HEK293 (cell line): Measurements from ENCODE around the gene POLR3E.

ENCODE experiments used
- CTCF ChIA-PET: fragments of 350-600 bp; formaldehyde crosslinking; extraction: SDS; loops from one replicate; lab custom pipeline; 2021; ENCODE audit warnings: antibody characterized with exemption; lab: Yijun Ruan, JAX
- POLR2A ChIA-PET: fragments of 300-600 bp; formaldehyde crosslinking; extraction: SDS; loops from one replicate; lab custom pipeline; 2020; ENCODE audit warnings: antibody characterized with exemption, inconsistent platforms; lab: Yijun Ruan, JAX
- H3K27ac ChIP-seq: fragments of 200-500 bp; sonication (Bioruptor generic); 2 replicates; pipeline ENCODE4 v1.5.1; 2014; ENCODE audit warnings: low read depth, low read length, control low read depth, inconsistent platforms; ENCODE audit errors: extremely low read depth
- H3K36me3 ChIP-seq, 2 experiments: fragments of 200-500 bp in 1 of 2; sonication (Bioruptor generic) in 1 of 2; 1 replicate in 1 of 2; 2 replicates in 1 of 2; pipeline ENCODE4 v1.5.1; 2014 to 2017; ENCODE audit warnings: inconsistent platforms in 2 of 2, low read length in 2 of 2; ENCODE audit not compliant: control insufficient read depth in 2 of 2, insufficient read depth in 1 of 2
- H3K4me1 ChIP-seq: fragments of 200-500 bp; sonication (Bioruptor generic); 2 replicates; pipeline ENCODE4 v1.5.1; 2014; ENCODE audit warnings: mild to moderate bottlenecking, low read length, inconsistent platforms; ENCODE audit not compliant: control insufficient read depth, insufficient read depth
- H3K4me3 ChIP-seq: 2 replicates; pipeline ENCODE4 v1.5.1; 2011; ENCODE audit warnings: low read depth, mild to moderate bottlenecking, control low read depth, low read length, moderate library complexity
- H3K9me3 ChIP-seq: fragments of 200-500 bp; sonication (Bioruptor generic); 2 replicates; pipeline ENCODE4 v1.5.1; 2014; ENCODE audit warnings: low read depth, low read length, inconsistent platforms; ENCODE audit not compliant: control insufficient read depth, insufficient read depth
- FEZF1 ChIP-seq: fragments of 450-650 bp; formaldehyde crosslinking; IDR thresholded peaks from 2 replicates; pipeline ENCODE4 v1.5.1; 2016; ENCODE audit warnings: missing biosample characterization, missing genetic modification characterization
- GLIS1 ChIP-seq: fragments of 450-650 bp; formaldehyde crosslinking; IDR thresholded peaks from 2 replicates; pipeline ENCODE4 v1.5.1; 2016; ENCODE audit warnings: missing biosample characterization, missing genetic modification characterization
- KLF8 ChIP-seq: fragments of 450-650 bp; formaldehyde crosslinking; IDR thresholded peaks from 2 replicates; pipeline ENCODE4 v1.5.1; 2016; ENCODE audit warnings: missing biosample characterization, missing genetic modification characterization
- SP7 ChIP-seq: fragments of 450-650 bp; formaldehyde crosslinking; IDR thresholded peaks from 2 replicates; pipeline ENCODE4 v1.5.1; 2016; ENCODE audit warnings: missing biosample characterization, missing genetic modification characterization
- ZFP69B ChIP-seq: fragments of 450-650 bp; formaldehyde crosslinking; IDR thresholded peaks from 2 replicates; pipeline ENCODE4 v1.5.1; 2016; ENCODE audit warnings: missing biosample characterization, missing genetic modification characterization
- ZNF155 ChIP-seq: fragments of 450-650 bp; formaldehyde crosslinking; IDR thresholded peaks from 2 replicates; pipeline ENCODE4 v1.5.1; 2016; ENCODE audit warnings: missing biosample characterization, missing genetic modification characterization
- ZNF211 ChIP-seq: fragments of 450-650 bp; formaldehyde crosslinking; IDR thresholded peaks from 2 replicates; pipeline ENCODE4 v1.5.1; 2016; ENCODE audit warnings: low read depth, missing biosample characterization, missing genetic modification characterization
- ZNF366 ChIP-seq: fragments of 450-650 bp; formaldehyde crosslinking; conservative IDR thresholded peaks from 2 replicates; pipeline ENCODE4 v1.5.1; 2016; ENCODE audit warnings: missing biosample characterization, missing genetic modification characterization
- ZNF501 ChIP-seq: fragments of 450-650 bp; formaldehyde crosslinking; IDR thresholded peaks from 2 replicates; pipeline ENCODE4 v1.5.1; 2016; ENCODE audit warnings: missing biosample characterization, missing genetic modification characterization
- ZNF624 ChIP-seq: fragments of 450-650 bp; formaldehyde crosslinking; IDR thresholded peaks from 2 replicates; pipeline ENCODE4 v1.5.1; 2017; ENCODE audit warnings: missing biosample characterization, missing genetic modification characterization
- ZNF660 ChIP-seq: fragments of 450-650 bp; IDR thresholded peaks from 2 replicates; pipeline ENCODE4 v1.5.1; 2018; ENCODE audit warnings: missing biosample characterization, mild to moderate bottlenecking, missing genetic modification characterization
- ZNF670 ChIP-seq: fragments of 450-650 bp; formaldehyde crosslinking; IDR thresholded peaks from 2 replicates; pipeline ENCODE4 v1.5.1; 2016; ENCODE audit warnings: missing biosample characterization, missing genetic modification characterization, low read depth
- ZSCAN16 ChIP-seq: fragments of 450-650 bp; formaldehyde crosslinking; IDR thresholded peaks from 2 replicates; pipeline ENCODE4 v1.5.1; 2016; ENCODE audit warnings: missing biosample characterization, missing genetic modification characterization
- TF ChIP-seq, protein P1 (sequence below): fragments of 450-650 bp; formaldehyde crosslinking; IDR thresholded peaks from 2 replicates; pipeline ENCODE4 v1.5.1; 2017; ENCODE audit warnings: missing biosample characterization, missing genetic modification characterization
- TF ChIP-seq, protein P2 (sequence below): fragments of 450-650 bp; formaldehyde crosslinking; IDR thresholded peaks from 2 replicates; pipeline ENCODE4; 2016; ENCODE audit warnings: missing biosample characterization, missing genetic modification characterization
- TF ChIP-seq, protein P3 (sequence below): fragments of 450-650 bp; formaldehyde crosslinking; IDR thresholded peaks from 2 replicates; pipeline ENCODE4 v1.5.1; 2016; ENCODE audit warnings: missing biosample characterization, missing genetic modification characterization
- TF ChIP-seq, protein P4 (sequence below): fragments of 450-650 bp; formaldehyde crosslinking; IDR thresholded peaks from 2 replicates; pipeline ENCODE4 v1.5.1; 2017; ENCODE audit warnings: missing biosample characterization, missing genetic modification characterization
- TF ChIP-seq, protein P5 (sequence below): fragments of 450-650 bp; formaldehyde crosslinking; IDR thresholded peaks from 2 replicates; pipeline ENCODE4 v1.5.1; 2016; ENCODE audit warnings: missing biosample characterization, missing genetic modification characterization
- TF ChIP-seq, protein P6 (sequence below): fragments of 450-650 bp; formaldehyde crosslinking; IDR thresholded peaks from 2 replicates; pipeline ENCODE4 v1.5.1; 2016; ENCODE audit warnings: missing biosample characterization, missing genetic modification characterization, low read depth

Gene POLR3E

DNA sequence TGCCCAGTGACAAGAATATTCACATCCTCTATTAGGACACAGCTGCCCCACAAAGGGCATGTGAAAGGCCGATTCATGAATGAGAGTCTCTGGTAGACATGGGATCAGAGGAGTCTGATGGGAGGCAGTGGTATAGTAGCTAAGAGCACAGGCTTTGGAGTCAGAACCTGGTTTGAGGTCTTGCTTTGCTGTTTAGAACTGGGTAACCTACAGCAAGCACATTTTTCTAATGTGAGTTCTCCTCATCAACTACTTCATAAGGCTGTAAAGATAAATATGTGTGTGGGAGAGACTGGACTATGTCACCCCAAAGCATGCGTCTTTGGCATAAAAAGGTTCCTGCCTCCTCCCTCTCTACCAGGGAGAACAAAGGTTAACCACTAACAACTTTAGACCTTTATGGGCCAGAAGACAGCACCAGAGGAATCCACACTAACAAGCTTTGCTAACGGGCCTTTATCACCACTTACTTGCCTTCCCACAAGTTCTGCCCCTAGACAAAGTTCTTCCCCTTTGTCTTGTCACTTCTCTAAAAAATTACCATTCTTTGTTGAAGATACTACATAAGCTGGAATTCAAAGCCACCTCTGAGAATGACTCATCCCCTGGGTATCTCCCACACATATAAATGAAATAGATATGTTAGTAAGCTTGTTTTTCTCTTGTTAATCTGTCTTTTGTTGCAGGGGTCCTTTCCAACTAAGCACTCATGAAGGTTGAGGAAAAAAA, 56.1 kb downstream of the POLR3E start:
- Histone ChIP-seq H3K4me1 (peaks cover 8% of the 10 kb centered on the region), H3K36me3 (peaks cover 0 to 36% of the 10 kb centered on the region in 2 experiments), H3K9me3 (no peaks in the 10 kb centered on the region), H3K4me3 (no peak overlapping the region), H3K27ac (no peak overlapping the region)
- TF ChIP-seq, protein P1, sequence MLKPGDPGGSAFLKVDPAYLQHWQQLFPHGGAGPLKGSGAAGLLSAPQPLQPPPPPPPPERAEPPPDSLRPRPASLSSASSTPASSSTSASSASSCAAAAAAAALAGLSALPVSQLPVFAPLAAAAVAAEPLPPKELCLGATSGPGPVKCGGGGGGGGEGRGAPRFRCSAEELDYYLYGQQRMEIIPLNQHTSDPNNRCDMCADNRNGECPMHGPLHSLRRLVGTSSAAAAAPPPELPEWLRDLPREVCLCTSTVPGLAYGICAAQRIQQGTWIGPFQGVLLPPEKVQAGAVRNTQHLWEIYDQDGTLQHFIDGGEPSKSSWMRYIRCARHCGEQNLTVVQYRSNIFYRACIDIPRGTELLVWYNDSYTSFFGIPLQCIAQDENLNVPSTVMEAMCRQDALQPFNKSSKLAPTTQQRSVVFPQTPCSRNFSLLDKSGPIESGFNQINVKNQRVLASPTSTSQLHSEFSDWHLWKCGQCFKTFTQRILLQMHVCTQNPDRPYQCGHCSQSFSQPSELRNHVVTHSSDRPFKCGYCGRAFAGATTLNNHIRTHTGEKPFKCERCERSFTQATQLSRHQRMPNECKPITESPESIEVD (tag by site-specific recombination), result peak; percentile 61; the same call in 1 of the 2 replicates
- TF ChIP-seq SP7 (tag by site-specific recombination) (peak; percentile 62), KLF8 (no peak), FEZF1 (peak; percentile 24; the same call in 1 of the 2 replicates), ZNF211 (tag by site-specific recombination) (no peak), ZFP69B (tag by site-specific recombination) (no peak), ZNF660 (tag by site-specific recombination) (no peak), GLIS1 (tag by site-specific recombination) (peak; percentile 43; the same call in 1 of the 2 replicates), ZNF366 (tag by site-specific recombination) (peak; percentile 34; the same call in 1 of the 2 replicates)
- TF ChIP-seq, protein P2, sequence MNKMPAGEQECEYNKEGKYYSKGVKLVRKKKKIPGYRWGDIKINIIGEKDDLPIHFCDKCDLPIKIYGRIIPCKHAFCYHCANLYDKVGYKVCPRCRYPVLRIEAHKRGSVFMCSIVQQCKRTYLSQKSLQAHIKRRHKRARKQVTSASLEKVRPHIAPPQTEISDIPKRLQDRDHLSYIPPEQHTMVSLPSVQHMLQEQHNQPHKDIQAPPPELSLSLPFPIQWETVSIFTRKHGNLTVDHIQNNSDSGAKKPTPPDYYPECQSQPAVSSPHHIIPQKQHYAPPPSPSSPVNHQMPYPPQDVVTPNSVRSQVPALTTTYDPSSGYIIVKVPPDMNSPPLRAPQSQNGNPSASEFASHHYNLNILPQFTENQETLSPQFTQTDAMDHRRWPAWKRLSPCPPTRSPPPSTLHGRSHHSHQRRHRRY (tag by site-specific recombination), result no peak
- TF ChIP-seq, protein P3, sequence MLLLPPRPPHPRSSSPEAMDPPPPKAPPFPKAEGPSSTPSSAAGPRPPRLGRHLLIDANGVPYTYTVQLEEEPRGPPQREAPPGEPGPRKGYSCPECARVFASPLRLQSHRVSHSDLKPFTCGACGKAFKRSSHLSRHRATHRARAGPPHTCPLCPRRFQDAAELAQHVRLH, result no peak
- ChIA-PET POLR2A (interaction anchor here (0.9 to 2.3 kb wide), 2 partner anchors 22 to 45 kb away, joined by 3 to 9 read pairs; partner anchors contain the start of gene CDR2), CTCF (interaction anchor here (0.6 to 1.1 kb wide), 5 partner anchors 23 to 1410 kb away, joined by 3 to 5 read pairs (median 3); no protein-coding TSS in a partner anchor)

DNA sequence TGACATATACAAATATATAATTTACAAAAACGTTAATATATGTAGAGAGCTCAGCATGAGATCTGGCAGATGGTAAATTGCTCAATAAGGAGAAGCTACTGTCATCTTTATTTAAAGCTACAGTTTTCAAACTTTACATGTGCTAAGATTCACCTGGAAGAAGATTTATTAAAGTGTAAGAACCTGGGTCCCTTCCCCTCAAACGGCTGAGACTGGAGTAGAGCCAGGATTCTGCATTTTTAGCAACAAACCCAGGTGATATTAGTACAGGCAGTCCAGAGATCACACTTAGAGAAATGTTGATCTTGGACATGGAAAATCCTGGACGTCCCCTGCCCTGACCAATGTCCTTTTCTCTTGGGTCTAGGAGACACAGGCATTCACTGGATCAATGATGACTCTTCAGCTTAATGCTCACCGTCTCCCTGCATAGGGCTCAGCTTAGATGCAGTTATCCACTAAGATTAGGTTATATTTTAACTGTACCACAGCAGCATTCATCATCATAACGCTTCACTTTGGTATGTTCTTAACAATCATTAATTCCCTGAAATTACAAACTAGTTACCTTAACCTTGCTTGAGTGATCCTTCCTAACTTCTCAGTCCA, 56.8 kb downstream of the POLR3E start:
- ChIA-PET POLR2A (interaction anchor here (0.9 to 2.3 kb wide), 2 partner anchors 21 to 45 kb away, joined by 3 to 9 read pairs; partner anchors contain the start of gene CDR2), CTCF (interaction anchor here (0.7 to 1.1 kb wide), 4 partner anchors 23 to 1410 kb away, joined by 3 to 5 read pairs (median 4); no protein-coding TSS in a partner anchor)
- no peaks in the 10 kb centered on the region for H3K9me3 ChIP-seq
- no peak overlapping the region for H3K27ac ChIP-seq
- H3K36me3 ChIP-seq, result peaks cover 0 to 30% of the 10 kb centered on the region in 2 experiments; a peak in 2 of 3 replicates
- TF ChIP-seq ZSCAN16 (tag by site-specific recombination), result no peak
- TF ChIP-seq ZNF624 (tag by site-specific recombination), result no peak
- no peak for TF ChIP-seq ZNF501
- TF ChIP-seq ZNF155 (tag by site-specific recombination), result no peak
- no peak for TF ChIP-seq ZNF670
- TF ChIP-seq, protein P4, sequence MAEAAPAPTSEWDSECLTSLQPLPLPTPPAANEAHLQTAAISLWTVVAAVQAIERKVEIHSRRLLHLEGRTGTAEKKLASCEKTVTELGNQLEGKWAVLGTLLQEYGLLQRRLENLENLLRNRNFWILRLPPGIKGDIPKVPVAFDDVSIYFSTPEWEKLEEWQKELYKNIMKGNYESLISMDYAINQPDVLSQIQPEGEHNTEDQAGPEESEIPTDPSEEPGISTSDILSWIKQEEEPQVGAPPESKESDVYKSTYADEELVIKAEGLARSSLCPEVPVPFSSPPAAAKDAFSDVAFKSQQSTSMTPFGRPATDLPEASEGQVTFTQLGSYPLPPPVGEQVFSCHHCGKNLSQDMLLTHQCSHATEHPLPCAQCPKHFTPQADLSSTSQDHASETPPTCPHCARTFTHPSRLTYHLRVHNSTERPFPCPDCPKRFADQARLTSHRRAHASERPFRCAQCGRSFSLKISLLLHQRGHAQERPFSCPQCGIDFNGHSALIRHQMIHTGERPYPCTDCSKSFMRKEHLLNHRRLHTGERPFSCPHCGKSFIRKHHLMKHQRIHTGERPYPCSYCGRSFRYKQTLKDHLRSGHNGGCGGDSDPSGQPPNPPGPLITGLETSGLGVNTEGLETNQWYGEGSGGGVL (tag by site-specific recombination), result no peak
- TF ChIP-seq, protein P5, sequence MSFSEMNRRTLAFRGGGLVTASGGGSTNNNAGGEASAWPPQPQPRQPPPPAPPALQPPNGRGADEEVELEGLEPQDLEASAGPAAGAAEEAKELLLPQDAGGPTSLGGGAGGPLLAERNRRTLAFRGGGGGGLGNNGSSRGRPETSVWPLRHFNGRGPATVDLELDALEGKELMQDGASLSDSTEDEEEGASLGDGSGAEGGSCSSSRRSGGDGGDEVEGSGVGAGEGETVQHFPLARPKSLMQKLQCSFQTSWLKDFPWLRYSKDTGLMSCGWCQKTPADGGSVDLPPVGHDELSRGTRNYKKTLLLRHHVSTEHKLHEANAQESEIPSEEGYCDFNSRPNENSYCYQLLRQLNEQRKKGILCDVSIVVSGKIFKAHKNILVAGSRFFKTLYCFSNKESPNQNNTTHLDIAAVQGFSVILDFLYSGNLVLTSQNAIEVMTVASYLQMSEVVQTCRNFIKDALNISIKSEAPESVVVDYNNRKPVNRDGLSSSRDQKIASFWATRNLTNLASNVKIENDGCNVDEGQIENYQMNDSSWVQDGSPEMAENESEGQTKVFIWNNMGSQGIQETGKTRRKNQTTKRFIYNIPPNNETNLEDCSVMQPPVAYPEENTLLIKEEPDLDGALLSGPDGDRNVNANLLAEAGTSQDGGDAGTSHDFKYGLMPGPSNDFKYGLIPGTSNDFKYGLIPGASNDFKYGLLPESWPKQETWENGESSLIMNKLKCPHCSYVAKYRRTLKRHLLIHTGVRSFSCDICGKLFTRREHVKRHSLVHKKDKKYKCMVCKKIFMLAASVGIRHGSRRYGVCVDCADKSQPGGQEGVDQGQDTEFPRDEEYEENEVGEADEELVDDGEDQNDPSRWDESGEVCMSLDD (tag by site-specific recombination), result no peak
- TF ChIP-seq, protein P6, sequence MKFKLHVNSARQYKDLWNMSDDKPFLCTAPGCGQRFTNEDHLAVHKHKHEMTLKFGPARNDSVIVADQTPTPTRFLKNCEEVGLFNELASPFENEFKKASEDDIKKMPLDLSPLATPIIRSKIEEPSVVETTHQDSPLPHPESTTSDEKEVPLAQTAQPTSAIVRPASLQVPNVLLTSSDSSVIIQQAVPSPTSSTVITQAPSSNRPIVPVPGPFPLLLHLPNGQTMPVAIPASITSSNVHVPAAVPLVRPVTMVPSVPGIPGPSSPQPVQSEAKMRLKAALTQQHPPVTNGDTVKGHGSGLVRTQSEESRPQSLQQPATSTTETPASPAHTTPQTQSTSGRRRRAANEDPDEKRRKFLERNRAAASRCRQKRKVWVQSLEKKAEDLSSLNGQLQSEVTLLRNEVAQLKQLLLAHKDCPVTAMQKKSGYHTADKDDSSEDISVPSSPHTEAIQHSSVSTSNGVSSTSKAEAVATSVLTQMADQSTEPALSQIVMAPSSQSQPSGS (tag by site-specific recombination), result no peak
- peaks cover 8% of the 10 kb centered on the region for H3K4me1 ChIP-seq
- no peak overlapping the region for H3K4me3 ChIP-seq
